Measurements from ENCODE around the gene TSR3.

TSR3 gene

DNA sequence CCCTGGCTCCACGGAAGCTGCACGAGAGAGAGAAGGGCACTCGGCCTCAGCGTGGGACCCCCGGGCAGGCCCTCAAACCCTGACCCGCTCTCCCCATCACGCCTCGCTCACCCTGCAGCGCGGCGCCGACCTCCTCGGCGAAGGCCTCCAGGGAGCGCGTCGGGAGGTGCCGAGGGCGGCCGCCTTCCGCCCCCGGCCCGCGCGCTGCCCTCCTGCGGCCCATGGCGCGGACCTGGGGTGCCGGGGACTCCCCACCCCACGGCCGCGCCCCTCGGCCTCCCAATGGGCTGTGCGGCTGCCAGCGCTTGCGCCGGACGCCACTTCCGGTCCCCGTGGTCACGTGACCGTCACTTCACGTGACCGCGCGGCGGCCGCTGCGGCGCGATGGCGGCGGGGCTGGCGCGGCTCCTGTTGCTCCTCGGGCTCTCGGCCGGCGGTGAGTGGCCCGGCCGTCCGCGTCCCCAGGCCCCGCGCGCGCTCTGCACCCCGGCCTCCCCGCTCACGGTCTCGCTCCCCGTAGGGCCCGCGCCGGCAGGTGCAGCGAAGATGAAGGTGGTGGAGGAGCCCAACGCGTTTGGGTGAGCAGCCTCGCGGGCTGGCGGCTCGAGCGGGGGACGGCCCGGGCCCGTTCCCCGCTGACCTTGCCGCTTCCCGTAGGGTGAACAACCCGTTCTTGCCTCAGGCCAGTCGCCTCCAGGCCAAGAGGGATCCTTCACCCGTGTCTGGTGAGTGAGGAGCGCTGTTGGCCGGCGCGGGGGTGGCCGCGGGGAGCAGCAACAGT is at the start of gene TSR3, which contains the start of gene GNPTG:
Gene TSR3, minus strand, starts transcription at position 297 of the 781 bp plus-strand sequence. Its CDS starts 74 bp downstream, at position 223.
Gene GNPTG, plus strand, starts transcription at position 350 of the 781 bp plus-strand sequence. Its CDS starts 35 bp downstream, at position 385.
- H3K27me3 ChIP-seq = no peaks in the 10 kb centered on the region
- H3K36me3 ChIP-seq = peaks cover 36% of the 10 kb centered on the region
- H3K9me3 ChIP-seq = no peaks in the 10 kb centered on the region
- H3K4me1 ChIP-seq = peaks cover 32% of the 10 kb centered on the region
- H3K4me2 ChIP-seq = peak within 1 kb of the TSS; percentile 99
- H3K4me3 ChIP-seq = peak within 1 kb of the TSS; percentile 89
- H3K9ac ChIP-seq = peak within 1 kb of the TSS; percentile 79
- TF ChIP-seq Cebpa-rat (IDR thresholded peaks at IDR 0.05) = no peak
- H4K20me1 ChIP-seq = peaks cover 51% of the 10 kb centered on the region
- H3K27ac ChIP-seq = peak within 1 kb of the TSS; percentile 68

DNA sequence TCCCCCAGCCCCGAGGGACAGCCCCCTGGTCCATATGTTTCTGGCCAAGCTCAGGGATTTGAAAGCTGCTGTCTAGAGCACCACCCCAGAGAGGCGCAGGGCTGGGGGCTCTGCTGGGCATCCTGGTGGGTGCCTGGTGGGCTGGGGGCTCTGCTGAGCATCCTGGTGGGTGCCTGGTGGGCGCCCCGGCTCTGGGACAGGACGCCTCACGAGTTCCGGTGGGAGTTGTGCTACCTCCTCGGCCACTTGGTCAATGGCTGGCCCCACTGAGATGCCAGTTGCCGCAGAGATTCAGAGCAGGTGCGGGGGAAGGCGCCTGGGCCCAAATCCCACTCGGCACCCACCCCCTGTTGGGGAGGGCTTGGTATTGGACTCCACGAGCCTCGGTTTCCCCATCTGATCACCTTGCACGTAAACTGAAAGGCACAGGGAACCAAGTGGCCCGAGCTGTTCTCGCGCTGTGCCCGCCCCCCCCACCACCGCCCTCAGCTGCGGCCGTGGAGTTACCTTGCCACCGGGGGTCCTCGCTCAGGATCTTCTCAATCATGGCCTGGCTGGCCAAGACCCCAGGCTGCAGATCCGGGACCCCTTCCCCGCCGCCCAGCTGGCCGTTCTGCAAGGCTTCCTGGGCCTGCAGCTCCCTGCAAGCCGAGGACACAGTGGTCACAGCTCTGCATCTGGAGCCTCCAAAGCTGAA is 49.5 kb upstream of the TSR3 start:
- no peak overlapping the region for H3K4me3 ChIP-seq
- H3K27ac ChIP-seq = no peak overlapping the region
- H3K27me3 ChIP-seq = no peaks in the 10 kb centered on the region
- H3K4me2 ChIP-seq = no peak overlapping the region
- H3K4me1 ChIP-seq = peaks cover 35% of the 10 kb centered on the region
- peaks cover 67% of the 10 kb centered on the region for H4K20me1 ChIP-seq
- H3K9me3 ChIP-seq = no peaks in the 10 kb centered on the region
- no peak for TF ChIP-seq Cebpa-rat (IDR thresholded peaks at IDR 0.05)
- H3K9ac ChIP-seq = no peak overlapping the region
- peaks cover 91% of the 10 kb centered on the region for H3K36me3 ChIP-seq

DNA sequence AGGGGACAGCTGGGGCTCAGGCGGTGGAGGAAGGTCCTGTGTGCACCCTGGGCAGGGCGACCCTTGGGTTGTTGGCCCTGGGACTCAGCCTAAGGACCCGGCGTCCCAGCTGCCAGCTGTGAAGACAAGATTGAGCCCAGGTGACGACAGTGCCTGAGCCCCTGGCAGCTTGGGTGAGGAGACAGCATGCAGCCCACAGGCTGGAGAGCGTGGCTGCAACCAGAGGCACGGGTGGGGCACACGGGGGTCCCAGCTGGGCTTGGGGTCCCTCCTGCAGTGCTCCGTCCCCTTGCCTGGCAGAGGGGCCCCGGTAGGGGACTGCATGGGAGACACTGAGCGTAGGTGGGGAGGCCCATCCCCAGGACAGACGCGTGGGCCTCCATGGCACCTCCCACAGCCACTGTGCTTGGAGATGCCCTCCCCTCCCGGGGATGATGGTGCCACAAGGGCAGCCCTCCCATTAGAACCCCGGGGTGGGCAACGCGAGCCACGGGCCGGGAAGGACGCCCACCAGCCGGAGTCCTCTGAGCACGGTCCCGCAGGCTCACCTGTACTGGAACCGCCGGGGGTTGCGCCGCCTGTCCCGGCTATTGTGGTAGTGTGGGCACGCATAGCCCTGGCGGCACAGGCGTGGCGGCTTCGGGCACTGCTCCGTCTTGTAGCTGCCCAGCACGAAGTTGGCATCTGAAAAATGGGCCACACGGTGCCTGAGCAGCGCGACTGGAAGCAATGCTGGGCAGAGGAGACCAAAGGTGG is 47.3 kb upstream of the TSR3 start:
- Histone ChIP-seq H3K4me1 (peaks cover 29% of the 10 kb centered on the region), H4K20me1 (peaks cover 48% of the 10 kb centered on the region), H3K9ac (peak overlapping the region; percentile 25; the same call in 1 of the 2 replicates), H3K4me2 (peak overlapping the region; percentile 43), H3K36me3 (peaks cover 94% of the 10 kb centered on the region), H3K9me3 (no peaks in the 10 kb centered on the region), H3K27me3 (no peaks in the 10 kb centered on the region), H3K27ac (peak overlapping the region; percentile 51; the same call in 1 of the 2 replicates), H3K4me3 (no peak overlapping the region)
- TF ChIP-seq Cebpa-rat (IDR thresholded peaks at IDR 0.05) = no peak

DNA sequence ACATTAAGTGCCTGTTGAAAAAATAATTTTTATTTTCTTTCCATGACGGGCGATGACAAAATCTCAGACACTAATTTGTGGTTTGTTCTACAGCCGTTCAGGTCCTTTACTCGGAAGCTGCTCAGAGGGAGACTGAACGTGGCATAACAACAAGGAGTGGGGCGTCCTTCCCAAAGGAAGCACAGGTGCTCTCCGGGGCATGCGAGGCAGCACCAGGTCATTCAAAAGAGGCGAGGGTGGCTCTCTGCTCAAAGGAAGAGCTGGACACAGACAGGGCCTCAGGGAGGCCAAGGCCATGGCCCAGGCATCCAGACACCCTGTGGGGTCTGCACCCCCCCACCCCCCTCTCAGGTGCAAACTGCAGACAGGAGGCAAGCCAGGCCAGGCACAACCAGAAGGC is 46.7 kb upstream of the TSR3 start:
- peaks cover 42% of the 10 kb centered on the region for H4K20me1 ChIP-seq
- H3K4me3 ChIP-seq = no peak overlapping the region
- H3K36me3 ChIP-seq = peaks cover 94% of the 10 kb centered on the region
- peak overlapping the region; percentile 43 for H3K4me2 ChIP-seq
- peak overlapping the region; percentile 25; the same call in 1 of the 2 replicates for H3K9ac ChIP-seq
- TF ChIP-seq Cebpa-rat (IDR thresholded peaks at IDR 0.05) = no peak
- H3K27ac ChIP-seq = peak overlapping the region; percentile 51; the same call in 1 of the 2 replicates
- no peaks in the 10 kb centered on the region for H3K9me3 ChIP-seq
- H3K27me3 ChIP-seq = no peaks in the 10 kb centered on the region
- H3K4me1 ChIP-seq = peaks cover 35% of the 10 kb centered on the region

DNA sequence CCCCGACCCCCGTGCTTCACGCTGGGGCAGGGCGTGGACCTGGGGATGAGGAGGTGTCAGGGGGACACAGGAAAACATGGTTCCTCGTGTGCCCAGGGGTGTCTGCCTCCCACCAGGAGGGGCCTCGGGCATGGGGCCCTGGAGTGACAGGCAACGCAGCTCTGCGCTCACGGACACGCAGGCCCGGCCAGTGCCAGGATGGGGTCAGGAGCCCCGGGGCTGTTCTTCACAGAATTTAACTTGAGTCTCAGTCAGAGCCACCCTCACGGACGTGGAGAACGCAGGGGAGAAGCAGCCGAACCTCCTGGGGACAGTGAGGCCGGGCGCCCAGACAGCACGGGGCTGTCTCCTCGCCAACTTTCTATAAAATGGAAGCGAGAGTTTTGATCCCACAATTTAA is 46.1 kb upstream of the TSR3 start:
- no peaks in the 10 kb centered on the region for H3K27me3 ChIP-seq
- H3K4me2 ChIP-seq = no peak overlapping the region
- H3K4me1 ChIP-seq = peaks cover 41% of the 10 kb centered on the region
- H3K4me3 ChIP-seq = no peak overlapping the region
- no peak overlapping the region for H3K9ac ChIP-seq
- H3K36me3 ChIP-seq = peaks cover 94% of the 10 kb centered on the region
- no peak overlapping the region for H3K27ac ChIP-seq
- H4K20me1 ChIP-seq = peaks cover 36% of the 10 kb centered on the region
- no peak for TF ChIP-seq Cebpa-rat (IDR thresholded peaks at IDR 0.05)
- H3K9me3 ChIP-seq = no peaks in the 10 kb centered on the region

DNA sequence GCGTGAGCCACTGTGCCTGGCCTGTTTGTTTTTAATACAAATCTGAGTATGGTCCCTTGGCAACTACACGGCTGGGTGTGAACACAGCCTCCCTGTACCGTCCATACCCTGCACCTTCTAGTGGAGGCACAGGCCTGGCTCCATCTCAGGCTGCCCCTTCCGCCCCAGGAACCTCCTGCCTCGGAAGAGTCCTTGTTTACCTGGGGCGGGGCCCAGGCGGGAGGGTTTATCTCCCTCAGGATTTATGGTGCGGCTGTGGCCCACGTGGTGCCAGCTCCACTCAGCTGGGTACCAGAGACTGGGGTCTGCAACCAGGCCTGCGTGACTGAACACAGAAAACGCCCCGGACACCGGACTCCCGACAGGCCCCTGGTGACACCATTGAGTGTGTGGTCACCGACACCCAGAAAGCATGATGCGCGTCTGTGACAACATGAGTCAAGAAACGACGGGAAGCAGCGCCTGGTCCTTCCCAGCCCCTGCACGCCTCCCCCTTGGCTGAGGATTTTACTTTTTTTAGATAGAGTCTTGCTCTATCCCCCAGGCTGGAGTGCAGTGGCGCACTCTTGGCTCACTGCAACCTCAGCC is 43.9 kb upstream of the TSR3 start:
- no peak overlapping the region for H3K9ac ChIP-seq
- H3K4me2 ChIP-seq = no peak overlapping the region
- TF ChIP-seq Cebpa-rat (IDR thresholded peaks at IDR 0.05) = no peak
- H3K4me1 ChIP-seq = peaks cover 60% of the 10 kb centered on the region
- H3K36me3 ChIP-seq = peaks cover 94% of the 10 kb centered on the region
- H4K20me1 ChIP-seq = peaks cover 17% of the 10 kb centered on the region
- no peak overlapping the region for H3K27ac ChIP-seq
- H3K9me3 ChIP-seq = peaks cover 10% of the 10 kb centered on the region; the same call in 1 of the 2 replicates
- no peaks in the 10 kb centered on the region for H3K27me3 ChIP-seq
- no peak overlapping the region for H3K4me3 ChIP-seq

DNA sequence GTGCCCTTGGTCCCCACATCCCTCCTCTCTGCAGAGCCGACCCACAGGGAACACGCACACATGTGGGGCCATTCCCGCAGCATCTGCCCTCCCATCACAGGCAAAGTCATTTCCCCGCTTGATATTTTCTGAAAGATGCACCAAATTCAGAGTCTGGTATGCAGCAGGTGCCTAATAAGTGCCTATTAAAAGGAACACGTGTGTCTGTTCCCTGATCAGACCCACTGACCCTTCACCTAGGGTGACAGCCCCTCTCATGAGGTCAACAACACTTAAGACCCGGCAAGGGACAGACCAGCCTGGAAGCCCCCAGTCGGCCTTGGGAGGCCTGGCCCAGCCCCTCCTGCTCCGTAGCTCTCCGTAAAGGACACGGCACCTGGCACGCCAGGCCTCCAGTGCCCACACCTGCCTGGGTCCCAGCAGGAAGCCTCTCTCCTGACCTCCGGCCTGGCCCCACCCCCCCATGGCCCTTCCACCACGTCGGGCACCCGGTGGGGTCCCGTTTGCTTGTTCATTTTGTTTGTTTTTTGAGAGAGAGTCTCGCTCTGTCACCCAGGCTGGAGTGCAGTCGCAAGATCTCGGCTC is 42.8 kb upstream of the TSR3 start:
- Histone ChIP-seq H3K4me2 (no peak overlapping the region), H3K27ac (no peak overlapping the region), H4K20me1 (peaks cover 13% of the 10 kb centered on the region), H3K4me3 (no peak overlapping the region), H3K36me3 (peaks cover 90% of the 10 kb centered on the region), H3K27me3 (no peaks in the 10 kb centered on the region), H3K9ac (no peak overlapping the region), H3K4me1 (peaks cover 65% of the 10 kb centered on the region), H3K9me3 (peaks cover 11% of the 10 kb centered on the region; the same call in 1 of the 2 replicates)
- TF ChIP-seq Cebpa-rat (IDR thresholded peaks at IDR 0.05) = no peak

DNA sequence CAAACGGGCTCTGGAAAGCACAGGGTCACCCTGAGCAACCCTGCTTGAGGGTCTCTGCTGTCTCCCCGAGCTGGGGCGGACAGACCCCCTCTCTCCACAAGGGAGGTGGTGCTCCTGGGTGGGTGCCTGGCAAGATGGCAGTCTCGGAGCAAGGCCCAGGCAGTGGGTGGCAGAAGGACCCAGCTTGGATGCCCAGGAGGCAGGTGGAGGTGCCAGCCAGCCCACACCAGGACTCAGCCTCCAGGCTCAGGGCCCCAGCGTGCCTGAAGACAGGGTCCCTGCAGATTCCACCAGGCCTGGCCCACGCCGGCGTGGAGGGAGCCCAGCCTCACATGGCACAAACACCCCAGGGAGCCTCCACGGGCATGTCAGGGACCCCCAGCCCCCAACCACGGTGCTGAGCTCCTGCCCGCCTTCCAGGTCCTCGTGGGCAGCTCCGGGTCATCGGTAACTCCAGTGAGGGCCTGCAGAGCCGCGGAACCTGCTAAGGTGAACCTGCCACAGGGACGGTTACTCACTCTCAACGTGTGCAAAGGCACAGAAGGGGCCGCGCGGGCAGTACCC is 42.0 kb upstream of the TSR3 start:
- H3K36me3 ChIP-seq = peaks cover 87% of the 10 kb centered on the region
- peaks cover 5% of the 10 kb centered on the region for H4K20me1 ChIP-seq
- no peak for TF ChIP-seq Cebpa-rat (IDR thresholded peaks at IDR 0.05)
- peak overlapping the region; percentile 58 for H3K4me2 ChIP-seq
- H3K27ac ChIP-seq = peak overlapping the region; percentile 56
- H3K4me3 ChIP-seq = no peak overlapping the region
- no peaks in the 10 kb centered on the region for H3K27me3 ChIP-seq
- peaks cover 11% of the 10 kb centered on the region; the same call in 1 of the 2 replicates for H3K9me3 ChIP-seq
- 0 out of 2 replicates have a peak overlapping the region, but pooled peaks have one; percentile 51 for H3K9ac ChIP-seq
- H3K4me1 ChIP-seq = peaks cover 64% of the 10 kb centered on the region

Measured in BLaER1 (cell line).